Measurements from ENCODE around the gene WARS2.

The WARS2 gene

DNA sequence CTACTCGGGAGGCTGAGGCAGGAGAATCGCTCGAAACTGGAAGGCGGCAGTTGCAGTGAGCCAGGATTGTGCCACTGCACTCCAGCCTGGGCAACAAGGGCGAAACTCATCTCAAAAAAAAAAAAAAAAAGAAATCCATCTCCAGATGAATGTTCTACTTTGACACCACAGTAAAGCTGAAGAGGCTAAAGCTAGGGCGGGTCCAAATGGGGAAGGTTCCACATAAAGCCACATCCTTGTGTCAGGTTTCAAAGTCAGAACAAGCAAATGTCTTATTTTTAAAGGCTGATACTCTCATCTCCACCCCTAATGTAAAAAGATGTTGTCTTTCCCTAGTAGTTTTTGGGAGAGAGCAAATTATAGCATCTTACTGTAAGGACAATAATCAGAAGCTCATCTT lies 4.4 kb upstream of the WARS2 start:
- TF ChIP-seq SIN3A (IDR thresholded peaks at IDR 0.05; ENCODE audit: borderline replicate concordance, insufficient read depth, low read length) (no peak), FOXP2 (optimal IDR thresholded peaks at IDR 0.05; ENCODE audit: borderline replicate concordance, extremely low read depth, extremely low read length, insufficient read depth) (no peak), TAF1 (IDR thresholded peaks at IDR 0.05; ENCODE audit: borderline replicate concordance, insufficient read depth, low read length) (no peak), POLR2AphosphoS5 (IDR thresholded peaks at IDR 0.05; ENCODE audit: low read depth, low read length) (no peak)
- TF ChIP-seq, protein P1, sequence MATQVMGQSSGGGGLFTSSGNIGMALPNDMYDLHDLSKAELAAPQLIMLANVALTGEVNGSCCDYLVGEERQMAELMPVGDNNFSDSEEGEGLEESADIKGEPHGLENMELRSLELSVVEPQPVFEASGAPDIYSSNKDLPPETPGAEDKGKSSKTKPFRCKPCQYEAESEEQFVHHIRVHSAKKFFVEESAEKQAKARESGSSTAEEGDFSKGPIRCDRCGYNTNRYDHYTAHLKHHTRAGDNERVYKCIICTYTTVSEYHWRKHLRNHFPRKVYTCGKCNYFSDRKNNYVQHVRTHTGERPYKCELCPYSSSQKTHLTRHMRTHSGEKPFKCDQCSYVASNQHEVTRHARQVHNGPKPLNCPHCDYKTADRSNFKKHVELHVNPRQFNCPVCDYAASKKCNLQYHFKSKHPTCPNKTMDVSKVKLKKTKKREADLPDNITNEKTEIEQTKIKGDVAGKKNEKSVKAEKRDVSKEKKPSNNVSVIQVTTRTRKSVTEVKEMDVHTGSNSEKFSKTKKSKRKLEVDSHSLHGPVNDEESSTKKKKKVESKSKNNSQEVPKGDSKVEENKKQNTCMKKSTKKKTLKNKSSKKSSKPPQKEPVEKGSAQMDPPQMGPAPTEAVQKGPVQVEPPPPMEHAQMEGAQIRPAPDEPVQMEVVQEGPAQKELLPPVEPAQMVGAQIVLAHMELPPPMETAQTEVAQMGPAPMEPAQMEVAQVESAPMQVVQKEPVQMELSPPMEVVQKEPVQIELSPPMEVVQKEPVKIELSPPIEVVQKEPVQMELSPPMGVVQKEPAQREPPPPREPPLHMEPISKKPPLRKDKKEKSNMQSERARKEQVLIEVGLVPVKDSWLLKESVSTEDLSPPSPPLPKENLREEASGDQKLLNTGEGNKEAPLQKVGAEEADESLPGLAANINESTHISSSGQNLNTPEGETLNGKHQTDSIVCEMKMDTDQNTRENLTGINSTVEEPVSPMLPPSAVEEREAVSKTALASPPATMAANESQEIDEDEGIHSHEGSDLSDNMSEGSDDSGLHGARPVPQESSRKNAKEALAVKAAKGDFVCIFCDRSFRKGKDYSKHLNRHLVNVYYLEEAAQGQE (IDR thresholded peaks at IDR 0.05; ENCODE audit: insufficient read depth in 1 of 2, low read depth in 2 of 2, low read length in 2 of 2), result no peak

DNA sequence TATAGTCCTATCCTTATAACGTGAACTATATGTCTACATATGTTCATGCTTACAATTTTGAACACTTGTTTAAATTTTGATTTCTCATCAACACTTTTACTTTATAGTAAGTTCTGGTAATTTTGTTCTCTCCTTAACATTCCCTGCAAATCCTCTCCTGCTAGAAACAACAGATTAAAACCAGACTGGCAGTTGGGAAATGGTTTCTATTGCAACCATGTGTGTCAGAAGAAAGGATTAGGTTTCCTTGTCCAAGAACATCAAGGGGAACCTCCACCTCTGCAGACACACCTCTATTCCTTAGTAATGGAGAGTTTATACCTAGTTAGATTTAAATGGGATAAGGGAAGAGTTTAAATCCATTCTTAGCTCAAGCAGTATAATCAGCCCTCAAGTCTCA lies 3.3 kb upstream of the WARS2 start:
- TF ChIP-seq SIN3A (IDR thresholded peaks at IDR 0.05; ENCODE audit: borderline replicate concordance, insufficient read depth, low read length) (no peak), FOXP2 (optimal IDR thresholded peaks at IDR 0.05; ENCODE audit: borderline replicate concordance, extremely low read depth, extremely low read length, insufficient read depth) (no peak), POLR2AphosphoS5 (IDR thresholded peaks at IDR 0.05; ENCODE audit: low read depth, low read length) (no peak)

DNA sequence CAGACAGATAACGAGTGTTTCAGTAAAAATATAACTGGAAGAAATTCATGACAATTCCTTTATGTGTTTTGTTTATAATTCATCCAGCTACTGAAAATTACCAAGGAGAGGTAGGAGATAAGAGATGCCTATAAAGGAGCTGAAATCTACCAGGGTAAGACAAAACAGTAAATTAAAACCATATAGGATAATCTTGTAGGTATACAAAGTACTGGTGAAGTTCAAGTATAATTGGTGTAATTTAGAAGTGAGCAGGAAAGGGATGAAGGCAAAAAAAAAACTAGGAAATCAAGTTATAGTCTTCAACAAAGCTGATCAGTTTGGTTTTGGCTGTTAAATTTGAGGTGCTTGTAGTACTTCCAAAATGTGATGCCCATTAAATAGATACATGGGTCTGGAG lies 1.2 kb upstream of the WARS2 start:
- TF ChIP-seq, protein P1 (IDR thresholded peaks at IDR 0.05; ENCODE audit: insufficient read depth in 1 of 2, low read depth in 2 of 2, low read length in 2 of 2), result no peak
- TF ChIP-seq SIN3A (IDR thresholded peaks at IDR 0.05; ENCODE audit: borderline replicate concordance, insufficient read depth, low read length), result no peak
- TF ChIP-seq FOXP2 (optimal IDR thresholded peaks at IDR 0.05; ENCODE audit: borderline replicate concordance, extremely low read depth, extremely low read length, insufficient read depth), result no peak
- TF ChIP-seq POLR2AphosphoS5 (IDR thresholded peaks at IDR 0.05; ENCODE audit: low read depth, low read length), result no peak
- TF ChIP-seq TAF1 (IDR thresholded peaks at IDR 0.05; ENCODE audit: borderline replicate concordance, insufficient read depth, low read length), result no peak

DNA sequence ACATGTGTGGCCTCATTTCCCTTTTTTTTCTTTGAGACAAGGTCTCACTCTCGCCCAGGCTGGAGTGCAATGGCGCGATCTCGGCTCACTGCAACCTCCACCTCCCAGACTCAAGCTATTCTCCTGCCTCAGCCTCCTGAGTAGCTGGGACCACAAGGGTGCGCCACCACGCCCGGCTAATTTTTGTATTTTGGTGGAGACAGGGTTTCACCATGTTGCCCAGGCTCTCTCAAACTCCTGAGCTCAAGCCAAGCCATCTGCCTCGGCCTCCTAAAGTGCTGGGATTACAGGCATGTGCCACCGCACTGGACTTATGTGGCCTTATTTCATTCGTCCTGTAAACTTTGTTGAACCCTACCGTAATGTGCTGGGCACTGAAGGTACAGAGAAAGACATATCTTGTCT lies 569 bp upstream of the WARS2 start:
- TF ChIP-seq FOXP2 (optimal IDR thresholded peaks at IDR 0.05; ENCODE audit: borderline replicate concordance, extremely low read depth, extremely low read length, insufficient read depth) (no peak), SIN3A (IDR thresholded peaks at IDR 0.05; ENCODE audit: borderline replicate concordance, insufficient read depth, low read length) (no peak), POLR2AphosphoS5 (IDR thresholded peaks at IDR 0.05; ENCODE audit: low read depth, low read length) (no peak), TAF1 (IDR thresholded peaks at IDR 0.05; ENCODE audit: borderline replicate concordance, insufficient read depth, low read length) (no peak)
- TF ChIP-seq, protein P1 (IDR thresholded peaks at IDR 0.05; ENCODE audit: insufficient read depth in 1 of 2, low read depth in 2 of 2, low read length in 2 of 2), result no peak

DNA sequence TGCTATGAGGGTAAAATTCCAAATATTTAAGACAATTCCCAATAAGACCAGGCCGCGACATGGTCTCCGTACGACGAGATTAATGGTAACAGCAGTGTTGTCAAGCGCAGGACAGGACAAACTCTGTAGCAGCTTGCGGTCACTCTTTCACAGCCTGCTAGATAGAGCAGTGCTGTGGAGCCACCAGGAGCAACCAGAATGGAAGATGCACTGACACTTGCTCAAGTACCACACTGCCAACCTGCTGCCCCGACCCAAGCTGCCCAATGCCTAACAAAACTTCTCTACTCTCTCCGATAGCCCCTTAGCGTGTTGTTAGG lies 636 bp downstream of the WARS2 start:
- TF ChIP-seq TAF1 (IDR thresholded peaks at IDR 0.05; ENCODE audit: borderline replicate concordance, insufficient read depth, low read length), result no peak
- TF ChIP-seq, protein P1 (IDR thresholded peaks at IDR 0.05; ENCODE audit: insufficient read depth in 1 of 2, low read depth in 2 of 2, low read length in 2 of 2), result no peak
